SHP77 treated with DMSO at 0.1 percent for 48 hours (cell line): ENCODE results near the gene KLHL41.
"Not testable (repeated sequence)": the region's sequence is repeated elsewhere in the genome, so short reads cannot be mapped to it uniquely, and the experiment has no call there.

Experiments used
- DNase-seq: peaks from one replicate; lab custom pipeline; 2025; lab: John Stamatoyannopoulos, UW

KLHL41 gene

GRCh38 chr2:169509955-169510354, 453 bp downstream of the KLHL41 start:
- no peak for DNase-seq

GRCh38 chr2:169510496-169510895, 994 bp downstream of the KLHL41 start:
- DNase-seq = no peak

- no peak for DNase-seq
These were observed 2.3 kb downstream of the KLHL41 start for GRCh38 chr2:169511818-169512217.

GRCh38 chr2:169512525-169512924, 3.0 kb downstream of the KLHL41 start:
- no peak for DNase-seq

- DNase-seq = no peak
These were observed 3.6 kb downstream of the KLHL41 start for GRCh38 chr2:169513094-169513493.

GRCh38 chr2:169513926-169514325, 4.4 kb downstream of the KLHL41 start:
- no peak for DNase-seq

- not testable (repeated sequence) for DNase-seq
These were observed 5.3 kb downstream of the KLHL41 start for GRCh38 chr2:169514758-169515157.

GRCh38 chr2:169516488-169516995, 7.0 kb downstream of the KLHL41 start:
- not testable (repeated sequence) for DNase-seq

- no peak for DNase-seq
These were observed 11.4 kb downstream of the KLHL41 start for GRCh38 chr2:169520896-169521295.

- DNase-seq = no peak
These were observed 14.2 kb downstream of the KLHL41 start for GRCh38 chr2:169523681-169524080.

- no peak for DNase-seq
These were observed 15.9 kb downstream of the KLHL41 start for GRCh38 chr2:169525434-169525833.

GRCh38 chr2:169526451-169526850, 16.9 kb downstream of the KLHL41 start:
- no peak for DNase-seq

GRCh38 chr2:169528271-169528701, 18.8 kb downstream of the KLHL41 start:
- no peak for DNase-seq

- DNase-seq = not testable (repeated sequence)
These were observed 30.0 kb downstream of the KLHL41 start for GRCh38 chr2:169539460-169539859.

- no peak for DNase-seq
These were observed 30.6 kb downstream of the KLHL41 start for GRCh38 chr2:169540146-169540545.

GRCh38 chr2:169542433-169542832, 32.9 kb downstream of the KLHL41 start:
- no peak for DNase-seq

- no peak for DNase-seq
These were observed 37.3 kb downstream of the KLHL41 start for GRCh38 chr2:169546756-169547155.

- DNase-seq = no peak
These were observed 51.9 kb downstream of the KLHL41 start for GRCh38 chr2:169561364-169561763.

GRCh38 chr2:169562084-169562483, 52.6 kb downstream of the KLHL41 start:
- DNase-seq = not testable (repeated sequence)

GRCh38 chr2:169562519-169562918, 53.0 kb downstream of the KLHL41 start:
- DNase-seq = no peak

GRCh38 chr2:169565686-169566085, 56.2 kb downstream of the KLHL41 start:
- no peak for DNase-seq

GRCh38 chr2:169569948-169570347, 60.4 kb downstream of the KLHL41 start:
- no peak for DNase-seq

GRCh38 chr2:169570752-169571151, 61.2 kb downstream of the KLHL41 start:
- DNase-seq = not testable (repeated sequence)

- no peak for DNase-seq
These were observed 62.1 kb downstream of the KLHL41 start for GRCh38 chr2:169571571-169571970.

- no peak for DNase-seq
These were observed 62.7 kb downstream of the KLHL41 start for GRCh38 chr2:169572189-169572588.
